DOHH2 (cell line): ENCODE measurements around the gene ZSCAN1.

Experiments
- EZH2phosphoT487 ChIP-seq: fragments of 200-600 bp; sonication (generic); IDR thresholded peaks from 2 replicates; pipeline ENCODE4 v1.6.1; 2017; ENCODE audit warnings: borderline replicate concordance, mild to moderate bottlenecking, antibody characterized with exemption, low read length, moderate library complexity, mixed read lengths
- TF ChIP-seq, protein P1 (sequence below): fragments of 200-600 bp; sonication (generic); IDR thresholded peaks from one replicate; pipeline ENCODE4 v1.5.1; 2014; ENCODE audit warnings: antibody characterized with exemption, mild to moderate bottlenecking, low read depth, low read length; ENCODE audit not compliant: poor library complexity, severe bottlenecking

DNA sequence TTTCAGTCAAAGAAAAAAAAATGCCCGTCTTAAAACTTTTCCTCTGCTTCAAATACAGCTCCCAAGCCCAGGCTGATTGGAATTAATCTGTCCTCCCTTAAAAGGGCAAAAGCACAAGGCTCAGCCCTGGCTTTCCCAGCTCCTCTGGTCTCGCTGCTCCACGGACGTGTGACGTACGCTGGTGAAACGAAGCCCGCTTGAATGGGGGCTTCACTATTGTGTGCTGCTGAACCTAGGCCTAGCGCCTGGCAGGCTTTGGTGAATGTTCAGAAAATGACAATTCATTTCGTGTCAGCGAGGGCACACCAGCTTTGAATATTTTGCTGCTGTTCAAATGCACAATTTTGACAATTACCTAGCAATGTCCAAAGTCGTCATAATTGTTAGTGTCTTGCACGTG, 24.6 kb downstream of the ZSCAN1 start:
- TF ChIP-seq EZH2phosphoT487: no peak
- TF ChIP-seq, protein P1, sequence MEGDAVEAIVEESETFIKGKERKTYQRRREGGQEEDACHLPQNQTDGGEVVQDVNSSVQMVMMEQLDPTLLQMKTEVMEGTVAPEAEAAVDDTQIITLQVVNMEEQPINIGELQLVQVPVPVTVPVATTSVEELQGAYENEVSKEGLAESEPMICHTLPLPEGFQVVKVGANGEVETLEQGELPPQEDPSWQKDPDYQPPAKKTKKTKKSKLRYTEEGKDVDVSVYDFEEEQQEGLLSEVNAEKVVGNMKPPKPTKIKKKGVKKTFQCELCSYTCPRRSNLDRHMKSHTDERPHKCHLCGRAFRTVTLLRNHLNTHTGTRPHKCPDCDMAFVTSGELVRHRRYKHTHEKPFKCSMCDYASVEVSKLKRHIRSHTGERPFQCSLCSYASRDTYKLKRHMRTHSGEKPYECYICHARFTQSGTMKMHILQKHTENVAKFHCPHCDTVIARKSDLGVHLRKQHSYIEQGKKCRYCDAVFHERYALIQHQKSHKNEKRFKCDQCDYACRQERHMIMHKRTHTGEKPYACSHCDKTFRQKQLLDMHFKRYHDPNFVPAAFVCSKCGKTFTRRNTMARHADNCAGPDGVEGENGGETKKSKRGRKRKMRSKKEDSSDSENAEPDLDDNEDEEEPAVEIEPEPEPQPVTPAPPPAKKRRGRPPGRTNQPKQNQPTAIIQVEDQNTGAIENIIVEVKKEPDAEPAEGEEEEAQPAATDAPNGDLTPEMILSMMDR: no peak
